CD4-positive, alpha-beta memory T cell (primary cell): Measurements from ENCODE around the gene GCK. TPM values are rescaled to one million over a fixed set of nuclear protein-coding genes. Genes with fewer than 3 reads are reported as not detected.

Experiments
- CTCF ChIA-PET: fragments of 350-600 bp; sonication (Branson Sonifier 250); formaldehyde crosslinking; loops from one replicate; lab custom pipeline; 2021; ENCODE audit warnings: inconsistent platforms; ENCODE audit not compliant: partially characterized antibody; lab: Charles Lee
- POLR2A ChIA-PET: fragments of 350-600 bp; sonication (Branson Sonifier 250); formaldehyde crosslinking; loops from one replicate; lab custom pipeline; 2021; ENCODE audit not compliant: partially characterized antibody; lab: Charles Lee
- DNase-seq, 5 donors: peaks; one replicate each; pipeline versions ENCODE4 v3.0.0 to v3.0.0-alpha.2; 2020 to 2022; ENCODE audit warnings: mixed read lengths in 1 of 5
- H3K27ac ChIP-seq: one replicate; pipeline ENCODE4 v1.7.0; 2013; ENCODE audit warnings: low read depth, low read length
- H3K27me3 ChIP-seq: 2 replicates; pipeline ENCODE4 v1.7.0; 2013; ENCODE audit warnings: mild to moderate bottlenecking, low read length, moderate library complexity; ENCODE audit not compliant: insufficient read depth
- H3K36me3 ChIP-seq: 2 replicates; pipeline ENCODE4 v1.7.0; 2013; ENCODE audit warnings: mild to moderate bottlenecking, low read length, moderate library complexity; ENCODE audit not compliant: insufficient read depth
- H3K4me1 ChIP-seq: 2 replicates; pipeline ENCODE4 v1.7.0; 2013; ENCODE audit warnings: mild to moderate bottlenecking, low read length, moderate library complexity; ENCODE audit not compliant: insufficient read depth
- H3K4me3 ChIP-seq, 2 donors: one replicate each; pipeline ENCODE4 v1.7.0; 2013; ENCODE audit warnings: low read length in 2 of 2, mild to moderate bottlenecking in 1 of 2
- H3K9me3 ChIP-seq, 2 donors: one replicate each; pipeline ENCODE4 v1.7.0; 2013; ENCODE audit warnings: low read length in 2 of 2, control low read depth in 1 of 2; ENCODE audit not compliant: control insufficient read depth in 1 of 2
- H3K27ac Mint-ChIP-seq, 7 donors: one replicate each; pipeline ENCODE4 v1.8.0; 2020 to 2021; ENCODE audit warnings: mixed read lengths in 7 of 7, mild to moderate bottlenecking in 6 of 7, inconsistent platforms in 3 of 7, moderate library complexity in 3 of 7
- H3K27me3 Mint-ChIP-seq, 2 donors: one replicate each; pipeline ENCODE4 v1.8.0; 2020 to 2021; ENCODE audit warnings: mixed read lengths in 2 of 2
- H3K36me3 Mint-ChIP-seq, 2 donors: one replicate each; pipeline ENCODE4 v1.8.0; 2020 to 2021; ENCODE audit warnings: mixed read lengths in 2 of 2, inconsistent platforms in 1 of 2, mild to moderate bottlenecking in 1 of 2
- H3K4me1 Mint-ChIP-seq, 4 donors: one replicate each; pipeline ENCODE4 v1.8.0; 2020 to 2021; ENCODE audit warnings: mixed read lengths in 4 of 4, mild to moderate bottlenecking in 1 of 4
- H3K4me3 Mint-ChIP-seq, 8 donors: one replicate each; pipeline ENCODE4 v1.8.0; 2020 to 2021; ENCODE audit warnings: mixed read lengths in 8 of 8, mild to moderate bottlenecking in 7 of 8, moderate library complexity in 6 of 8, inconsistent platforms in 3 of 8
- H3K9me3 Mint-ChIP-seq, 8 donors: one replicate each; pipeline ENCODE4 v1.8.0; 2020 to 2021; ENCODE audit warnings: mixed read lengths in 8 of 8, mild to moderate bottlenecking in 5 of 8, inconsistent platforms in 3 of 8, moderate library complexity in 1 of 8
- intact Hi-C: fragments of 100-400 bp; cut with micrococcal nuclease; formaldehyde crosslinking; loops from one replicate; pipeline ENCODE4 v1.15.1; 2023
- polyA plus RNA-seq, 2 donors: library from polyadenylated mRNA; unstranded; fragments of 300-500 nt; fragmentation: Illumina TruSeq; gene quantifications; one replicate each; pipeline ENCODE4 v1.2.3, GENCODE V29; 2021
- total RNA-seq, 2 experiments: library from RNA; stranded (reverse); gene quantifications; one replicate each; pipeline ENCODE4 v1.2.3, GENCODE V29; 2021

GCK gene
- total and polyA plus RNA-seq, 4 experiments from 2014 or later = 0.33 to 0.38 TPM; not detected in 2

DNA sequence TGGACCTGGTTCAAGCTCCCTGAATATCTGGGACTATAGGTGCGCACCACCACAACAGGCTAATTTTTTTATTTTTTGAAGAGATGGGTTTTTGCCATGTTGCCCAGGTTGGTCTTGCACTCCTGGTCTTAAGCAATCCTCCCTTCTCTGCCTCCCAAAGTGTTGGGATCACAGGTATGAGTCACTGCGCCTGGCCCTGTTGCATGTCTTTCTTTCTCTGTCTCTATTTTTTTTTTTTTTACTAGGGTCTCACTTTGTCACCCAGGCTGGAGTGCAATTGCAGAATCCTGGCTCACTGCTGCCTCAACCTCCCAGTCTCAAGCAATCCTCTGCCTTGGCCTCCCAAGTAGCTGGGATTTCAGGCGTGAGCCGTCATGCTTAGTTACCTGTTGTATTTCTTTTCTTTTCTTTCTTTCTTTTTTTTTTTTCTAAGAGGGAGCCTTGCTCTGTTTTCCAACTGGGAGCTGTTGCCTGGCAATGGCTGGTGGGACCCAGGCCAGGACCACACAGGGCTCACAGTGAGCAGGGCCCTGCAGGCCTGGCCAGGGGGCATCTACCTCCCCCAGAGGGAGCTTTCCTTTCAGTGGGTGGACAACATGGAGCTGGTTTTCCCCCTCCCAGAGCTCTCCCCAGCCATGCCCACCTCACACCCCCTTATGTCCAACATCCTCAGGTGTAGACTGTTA, 54.2 kb downstream of the GCK start:
- Mint-ChIP-seq H3K27me3 (peaks cover 0 to 1% of the 10 kb centered on the region in 2 donors), H3K4me3 (no peak overlapping the region), H3K4me1 (no peaks in the 10 kb centered on the region), H3K27ac (peak overlapping the region in 1 of 7 donors; percentile 69), H3K9me3 (no peaks in the 10 kb centered on the region), H3K36me3 (no peaks in the 10 kb centered on the region)
- ChIA-PET POLR2A (no interaction called here), CTCF (no interaction called here)
- no peaks in the 10 kb centered on the region for H3K9me3 ChIP-seq
- H3K36me3 ChIP-seq = no peaks in the 10 kb centered on the region
- no peak overlapping the region for H3K27ac ChIP-seq
- no peaks in the 10 kb centered on the region for H3K27me3 ChIP-seq
- intact Hi-C loops = no loop called here
- H3K4me1 ChIP-seq = no peaks in the 10 kb centered on the region
- no peak overlapping the region for H3K4me3 ChIP-seq
- no peak for DNase-seq

DNA sequence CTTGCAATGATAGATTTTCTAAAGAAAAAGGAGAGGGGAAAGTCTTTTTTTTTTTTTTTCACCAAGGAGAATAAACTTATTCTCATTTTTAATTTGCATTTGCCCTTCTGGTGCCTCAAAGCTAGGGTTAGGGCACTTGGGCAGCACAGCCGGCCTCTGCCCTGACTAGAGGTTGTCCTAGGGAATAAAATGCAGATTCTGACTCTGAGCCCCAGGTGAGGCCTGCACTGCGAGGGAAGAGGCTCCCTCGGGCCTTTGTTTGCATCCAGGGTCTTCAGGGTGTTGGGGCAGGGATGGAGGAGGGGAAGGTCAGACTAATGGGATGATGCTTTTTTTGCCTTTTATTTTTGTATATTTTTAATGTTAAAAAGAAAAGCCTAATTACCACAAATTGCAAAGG, 55.9 kb downstream of the GCK start:
- intact Hi-C loops = no loop called here
- Mint-ChIP-seq H3K9me3 (no peaks in the 10 kb centered on the region), H3K4me3 (no peak overlapping the region), H3K27me3 (no peaks in the 10 kb centered on the region), H3K4me1 (no peaks in the 10 kb centered on the region), H3K36me3 (no peaks in the 10 kb centered on the region), H3K27ac (no peak overlapping the region)
- Histone ChIP-seq H3K9me3 (no peaks in the 10 kb centered on the region), H3K36me3 (no peaks in the 10 kb centered on the region), H3K27me3 (no peaks in the 10 kb centered on the region), H3K4me3 (no peak overlapping the region), H3K4me1 (no peaks in the 10 kb centered on the region), H3K27ac (no peak overlapping the region)
- no peak for DNase-seq
- ChIA-PET CTCF (no interaction called here), POLR2A (no interaction called here)

GRCh38 chr7:44132039-44132438, 57.2 kb downstream of the GCK start:
- H3K27ac ChIP-seq = no peak overlapping the region
- H3K4me3 ChIP-seq = no peak overlapping the region
- no peaks in the 10 kb centered on the region for H3K9me3 ChIP-seq
- H3K27ac Mint-ChIP-seq = no peak overlapping the region
- H3K27me3 Mint-ChIP-seq = no peaks in the 10 kb centered on the region
- H3K36me3 ChIP-seq = no peaks in the 10 kb centered on the region
- intact Hi-C loops = no loop called here
- H3K4me1 Mint-ChIP-seq = no peaks in the 10 kb centered on the region
- no peaks in the 10 kb centered on the region for H3K36me3 Mint-ChIP-seq
- no peaks in the 10 kb centered on the region for H3K4me1 ChIP-seq
- no peaks in the 10 kb centered on the region for H3K9me3 Mint-ChIP-seq
- no peaks in the 10 kb centered on the region for H3K27me3 ChIP-seq
- DNase-seq = no peak
- ChIA-PET CTCF (no interaction called here), POLR2A (no interaction called here)
- no peak overlapping the region for H3K4me3 Mint-ChIP-seq

- no peaks in the 10 kb centered on the region for H3K4me1 ChIP-seq
- no peak overlapping the region for H3K27ac ChIP-seq
- no peaks in the 10 kb centered on the region for H3K36me3 Mint-ChIP-seq
- no peak overlapping the region for H3K4me3 ChIP-seq
- no peak overlapping the region for H3K4me3 Mint-ChIP-seq
- CTCF ChIA-PET = interaction anchor here (0.8 kb wide), 1 partner anchor 16 kb away, joined by 3 read pairs; no protein-coding TSS in a partner anchor
- H3K27me3 Mint-ChIP-seq = no peaks in the 10 kb centered on the region
- no peaks in the 10 kb centered on the region for H3K27me3 ChIP-seq
- no peaks in the 10 kb centered on the region for H3K9me3 ChIP-seq
- POLR2A ChIA-PET = interaction anchor here (0.5 to 0.8 kb wide), 2 partner anchors 9 to 501 kb away, joined by 3 read pairs; no protein-coding TSS in a partner anchor
- no peak for DNase-seq
- H3K4me1 Mint-ChIP-seq = no peaks in the 10 kb centered on the region
- H3K36me3 ChIP-seq = no peaks in the 10 kb centered on the region
- H3K27ac Mint-ChIP-seq = no peak overlapping the region
- intact Hi-C loops = no loop called here
- H3K9me3 Mint-ChIP-seq = no peaks in the 10 kb centered on the region
These were observed 57.8 kb downstream of the GCK start for GRCh38 chr7:44131173-44132029.

DNA sequence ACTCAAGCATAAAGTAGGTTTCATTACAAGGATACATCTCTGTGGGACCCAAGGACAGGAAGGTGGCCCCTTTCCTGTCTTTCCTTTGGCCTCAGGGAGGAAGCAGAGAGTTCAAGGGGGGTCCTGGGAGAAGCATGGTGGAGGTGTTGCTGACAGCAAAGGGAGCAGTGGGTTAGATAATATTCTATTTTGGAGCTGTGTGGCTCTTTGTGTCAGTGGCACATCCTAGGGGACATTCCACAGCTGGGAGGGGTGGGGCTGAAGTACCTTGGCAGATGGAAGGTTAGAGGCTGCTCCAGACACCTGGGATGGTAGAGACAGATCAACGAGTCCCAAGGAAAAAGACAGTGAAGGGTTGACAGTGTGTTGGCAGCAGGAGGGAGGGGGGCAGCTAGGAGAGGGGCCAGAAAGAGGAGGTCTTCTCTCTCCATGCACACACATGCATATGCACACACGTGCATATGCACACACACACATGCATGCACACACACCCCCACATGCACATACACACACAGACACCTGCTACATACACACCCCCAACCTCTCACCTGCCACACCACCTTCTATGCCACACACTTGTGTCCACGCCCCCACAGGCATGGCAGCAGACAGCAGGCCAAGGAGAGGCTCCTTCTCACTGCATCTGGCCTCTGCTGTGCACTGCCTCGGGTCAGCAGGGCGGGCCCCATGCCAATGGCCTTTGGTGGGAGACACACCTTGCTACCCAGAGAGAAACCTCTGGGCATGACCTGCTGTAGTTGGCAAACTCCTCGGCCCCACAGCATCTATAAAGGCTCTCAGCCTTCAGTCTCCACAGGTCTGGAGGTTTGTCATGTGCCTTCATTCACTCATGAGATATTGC, 60.3 kb downstream of the GCK start:
- Mint-ChIP-seq H3K9me3 (no peaks in the 10 kb centered on the region), H3K4me3 (no peak overlapping the region), H3K27me3 (no peaks in the 10 kb centered on the region), H3K27ac (peak overlapping the region in 1 of 7 donors; percentile 2), H3K36me3 (no peaks in the 10 kb centered on the region), H3K4me1 (peaks cover 1 to 7% (median 3%) of the 10 kb centered on the region in 4 donors)
- no peaks in the 10 kb centered on the region for H3K36me3 ChIP-seq
- no peaks in the 10 kb centered on the region for H3K27me3 ChIP-seq
- H3K4me3 ChIP-seq = no peak overlapping the region
- ChIA-PET POLR2A (no interaction called here), CTCF (interaction anchor here (0.5 kb wide), 1 partner anchor 44 kb away, joined by 4 read pairs; no protein-coding TSS in a partner anchor)
- no peak overlapping the region for H3K27ac ChIP-seq
- H3K9me3 ChIP-seq = no peaks in the 10 kb centered on the region
- peaks cover 3% of the 10 kb centered on the region for H3K4me1 ChIP-seq
- intact Hi-C loops = no loop called here
- no peak for DNase-seq

DNA sequence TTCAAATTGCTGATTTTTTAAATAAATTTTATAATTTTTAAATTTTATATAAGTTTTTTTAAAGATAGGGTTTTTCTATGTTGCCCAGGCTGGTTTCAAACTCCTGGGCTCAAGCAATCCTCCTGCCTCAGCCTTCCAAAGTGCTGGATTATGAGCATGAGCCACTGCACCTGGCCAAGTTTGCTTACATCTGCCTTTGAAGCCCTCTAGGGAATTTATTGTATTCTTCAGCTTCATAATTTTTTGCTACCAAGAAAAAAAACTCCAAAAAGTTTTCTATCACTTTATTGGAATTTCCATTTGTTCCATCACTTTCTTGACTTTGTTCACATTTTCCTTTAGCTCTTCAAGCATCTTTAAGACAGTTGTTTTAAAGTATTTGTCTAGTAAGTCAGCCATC, 62.1 kb downstream of the GCK start:
- Mint-ChIP-seq H3K27ac (peak overlapping the region in 4 of 7 donors; percentile 3 to 23 (median 16)), H3K27me3 (no peaks in the 10 kb centered on the region), H3K36me3 (peaks cover 0 to 2% of the 10 kb centered on the region in 2 donors), H3K4me3 (no peak overlapping the region), H3K4me1 (peaks cover 9 to 23% (median 12%) of the 10 kb centered on the region in 4 donors), H3K9me3 (no peaks in the 10 kb centered on the region)
- ChIA-PET POLR2A (no interaction called here), CTCF (no interaction called here)
- Histone ChIP-seq H3K36me3 (no peaks in the 10 kb centered on the region), H3K4me1 (peaks cover 15% of the 10 kb centered on the region), H3K9me3 (no peaks in the 10 kb centered on the region), H3K27ac (no peak overlapping the region), H3K4me3 (no peak overlapping the region), H3K27me3 (no peaks in the 10 kb centered on the region)
- DNase-seq = no peak
- intact Hi-C loops = no loop called here
